HG03575 (cell line): ENCODE measurements around the gene ATXN7L2.

ENCODE experiments used
- ATAC-seq: cut with Tn5 transposase; IDR thresholded peaks from one replicate; pipeline ENCODE4 v1.9.1; 2021; ENCODE audit not compliant: unreplicated experiment, insufficient number of reproducible peaks, low FRiP score; ENCODE audit errors: extremely low read depth

ATXN7L2 gene

GRCh38 chr1:109492779-109493178 lies 9.1 kb downstream of the ATXN7L2 start:
- no peak for ATAC-seq

- no peak for ATAC-seq
Observed at GRCh38 chr1:109493227-109493626, 9.5 kb downstream of the ATXN7L2 start.

GRCh38 chr1:109493805-109494539 lies 10.3 kb downstream of the ATXN7L2 start, which contains the start of gene CYB561D1:
Gene CYB561D1 (plus strand): TSS chr1:109494094. CDS start chr1:109494140, 46 bp downstream.
- no peak for ATAC-seq

- no peak for ATAC-seq
Observed at GRCh38 chr1:109495738-109496137, 12.0 kb downstream of the ATXN7L2 start.

GRCh38 chr1:109497449-109498160 lies 13.9 kb downstream of the ATXN7L2 start:
- no peak for ATAC-seq

- ATAC-seq: no peak
Observed at GRCh38 chr1:109498161-109498801, 14.6 kb downstream of the ATXN7L2 start.

GRCh38 chr1:109499081-109499480 lies 15.4 kb downstream of the ATXN7L2 start:
- no peak for ATAC-seq

GRCh38 chr1:109499661-109500536 lies 16.2 kb downstream of the ATXN7L2 start:
- no peak for ATAC-seq

GRCh38 chr1:109500941-109501381 lies 17.3 kb downstream of the ATXN7L2 start:
- ATAC-seq: no peak

- no peak for ATAC-seq
Observed at GRCh38 chr1:109501644-109502363, 18.1 kb downstream of the ATXN7L2 start.

- no peak for ATAC-seq
Observed at GRCh38 chr1:109502364-109502851, 18.7 kb downstream of the ATXN7L2 start.

GRCh38 chr1:109503935-109504334 lies 20.2 kb downstream of the ATXN7L2 start:
- no peak for ATAC-seq

GRCh38 chr1:109504974-109505373 lies 21.3 kb downstream of the ATXN7L2 start:
- no peak for ATAC-seq

- no peak for ATAC-seq
Observed at GRCh38 chr1:109508001-109508872, 24.5 kb downstream of the ATXN7L2 start.

GRCh38 chr1:109508873-109509175 lies 25.1 kb downstream of the ATXN7L2 start:
- ATAC-seq: no peak

- ATAC-seq: no peak
Observed at GRCh38 chr1:109509176-109510134, 25.8 kb downstream of the ATXN7L2 start, which contains the start of gene AMIGO1. Gene AMIGO1 (minus strand): TSS chr1:109509727. CDS start chr1:109508912, 815 bp downstream.
